Smooth muscle cell (in vitro differentiated cells): ENCODE results near the gene MIS12. TPM values are rescaled to one million over a fixed set of nuclear protein-coding genes. Genes with fewer than 3 reads are reported as not detected.
A peak's percentile ranks its signal among the peaks of the same experiment; 100 is the strongest.

Experiments used
- DNase-seq: peaks from one replicate; lab custom pipeline; 2025; ENCODE audit not compliant: unreplicated experiment; lab: John Stamatoyannopoulos, UW
- H2AFZ ChIP-seq: fragments of 200-600 bp; sonication (generic); 2 replicates; pipeline ENCODE4 v1.6.0; 2016; ENCODE audit warnings: antibody characterized with exemption, low read depth, mild to moderate bottlenecking
- H3F3A ChIP-seq: fragments of 200-600 bp; sonication (generic); 2 replicates; pipeline ENCODE4 v1.6.0; 2017; ENCODE audit warnings: antibody characterized with exemption, low read depth
- H3K27ac ChIP-seq: fragments of 200-600 bp; sonication (generic); 2 replicates; pipeline ENCODE4 v1.5.1; 2016; ENCODE audit warnings: low read depth, mild to moderate bottlenecking
- H3K27me3 ChIP-seq: fragments of 200-600 bp; sonication (generic); 2 replicates; pipeline ENCODE4 v1.6.1; 2016; ENCODE audit warnings: low read depth, mild to moderate bottlenecking
- H3K36me3 ChIP-seq: fragments of 200-600 bp; sonication (generic); 2 replicates; pipeline ENCODE4 v1.5.1; 2016; ENCODE audit warnings: low read depth
- H3K4me1 ChIP-seq: fragments of 200-600 bp; sonication (generic); 2 replicates; pipeline ENCODE4 v1.5.1; 2016; ENCODE audit warnings: low read depth
- H3K4me2 ChIP-seq: fragments of 200-600 bp; sonication (generic); 2 replicates; pipeline ENCODE4 v1.6.0; 2016; ENCODE audit warnings: mild to moderate bottlenecking
- H3K4me3 ChIP-seq: fragments of 200-600 bp; sonication (generic); 2 replicates; pipeline ENCODE4 v1.5.1; 2016; ENCODE audit warnings: mild to moderate bottlenecking
- H3K79me2 ChIP-seq: fragments of 200-600 bp; sonication (generic); 2 replicates; pipeline ENCODE4 v1.6.0; 2016; ENCODE audit warnings: low read depth, mild to moderate bottlenecking
- H3K9ac ChIP-seq: fragments of 200-600 bp; sonication (generic); 2 replicates; pipeline ENCODE4 v1.6.0; 2016; ENCODE audit warnings: low read depth
- H3K9me3 ChIP-seq: fragments of 200-600 bp; sonication (generic); replicated peaks from 2 replicates; pipeline ENCODE4 v1.5.1; 2016; ENCODE audit warnings: low read depth
- H4K20me1 ChIP-seq: fragments of 200-600 bp; sonication (generic); 2 replicates; pipeline ENCODE4 v1.6.0; 2016; ENCODE audit warnings: low read depth
- WGBS: methylation state at CpG from one replicate; pipeline ENCODE4 v1.1.7; 2016; ENCODE audit warnings: low lambda C conversion rate; 5-methylcytosine and 5-hydroxymethylcytosine counted together
- polyA plus RNA-seq: library from polyadenylated mRNA; unstranded; fragments of >200 nt; fragmentation: Nextera tagmentation; extraction: Ambion mirVana; gene quantifications from 2 replicates; pipeline ENCODE4 v1.2.1, GENCODE V29; 2016
- total RNA-seq: library from RNA; depleted of rRNA; stranded (reverse); fragments of >200 nt; gene quantifications from 2 replicates; pipeline ENCODE4 v1.2.3, GENCODE V29; 2014
- TF ChIP-seq, protein P1 (sequence below): fragments of 200-600 bp; sonication (generic); IDR thresholded peaks from 2 replicates; pipeline ENCODE4 v1.5.1; 2017; ENCODE audit warnings: borderline replicate concordance, mild to moderate bottlenecking, antibody characterized with exemption; ENCODE audit not compliant: insufficient read depth, poor library complexity, severe bottlenecking

Gene MIS12, protein sequence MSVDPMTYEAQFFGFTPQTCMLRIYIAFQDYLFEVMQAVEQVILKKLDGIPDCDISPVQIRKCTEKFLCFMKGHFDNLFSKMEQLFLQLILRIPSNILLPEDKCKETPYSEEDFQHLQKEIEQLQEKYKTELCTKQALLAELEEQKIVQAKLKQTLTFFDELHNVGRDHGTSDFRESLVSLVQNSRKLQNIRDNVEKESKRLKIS
- 22.5 and 23.3 TPM in 2 replicates for total RNA-seq
- 14.8 and 21.6 TPM in 2 replicates for polyA plus RNA-seq

DNA sequence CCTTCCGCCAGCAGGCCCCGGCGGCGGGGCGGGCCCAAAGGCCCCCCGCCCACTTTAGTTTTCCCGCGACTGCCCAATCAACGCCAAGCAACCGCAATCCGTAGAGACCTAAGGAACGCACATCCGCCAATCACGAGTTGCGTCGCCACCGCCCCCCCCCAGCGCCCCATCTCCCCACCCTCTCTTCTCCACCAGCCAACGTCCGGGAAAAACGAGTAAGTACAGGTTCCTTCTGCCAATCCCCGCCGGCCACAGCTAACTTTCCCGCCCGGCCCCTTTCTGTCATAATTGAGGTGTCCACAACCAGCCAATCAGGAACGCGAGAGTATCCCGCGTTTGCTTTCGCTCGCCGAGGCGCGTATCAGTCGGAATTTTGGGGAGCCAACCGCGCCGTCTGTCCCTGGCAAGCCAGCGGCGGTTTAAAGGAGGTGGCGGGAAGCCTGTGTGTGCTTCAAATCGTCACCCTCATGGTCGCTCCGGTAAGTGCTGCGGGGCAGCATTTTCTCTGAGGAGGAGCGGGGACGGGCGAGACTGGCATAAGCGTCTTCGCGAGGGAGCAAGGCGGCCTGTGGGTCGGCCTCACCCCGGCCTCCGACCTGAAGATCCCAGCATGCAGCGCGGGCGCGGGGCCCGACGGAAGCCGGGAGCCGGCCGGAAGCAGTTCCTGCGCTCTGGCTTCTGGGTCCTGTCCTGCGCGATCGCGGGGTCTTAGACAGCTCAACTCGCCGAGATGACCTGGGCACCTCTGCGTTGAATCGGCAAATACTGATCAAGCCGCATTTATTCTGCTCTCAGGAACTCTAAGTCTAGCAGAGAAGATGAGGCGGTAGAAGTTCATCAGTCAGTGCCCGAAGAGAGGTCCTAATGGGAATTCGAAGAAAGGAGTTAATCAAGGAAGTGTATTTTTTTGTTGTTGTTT, at the start of gene MIS12:
Gene MIS12, plus strand, starts transcription at position 361 of the 919 bp plus-strand sequence. CDS start 2,297 bp downstream, outside the sequence.
- 1% methylated on average over 63 of the region's 77 CpGs for WGBS
- TF ChIP-seq, protein P1, sequence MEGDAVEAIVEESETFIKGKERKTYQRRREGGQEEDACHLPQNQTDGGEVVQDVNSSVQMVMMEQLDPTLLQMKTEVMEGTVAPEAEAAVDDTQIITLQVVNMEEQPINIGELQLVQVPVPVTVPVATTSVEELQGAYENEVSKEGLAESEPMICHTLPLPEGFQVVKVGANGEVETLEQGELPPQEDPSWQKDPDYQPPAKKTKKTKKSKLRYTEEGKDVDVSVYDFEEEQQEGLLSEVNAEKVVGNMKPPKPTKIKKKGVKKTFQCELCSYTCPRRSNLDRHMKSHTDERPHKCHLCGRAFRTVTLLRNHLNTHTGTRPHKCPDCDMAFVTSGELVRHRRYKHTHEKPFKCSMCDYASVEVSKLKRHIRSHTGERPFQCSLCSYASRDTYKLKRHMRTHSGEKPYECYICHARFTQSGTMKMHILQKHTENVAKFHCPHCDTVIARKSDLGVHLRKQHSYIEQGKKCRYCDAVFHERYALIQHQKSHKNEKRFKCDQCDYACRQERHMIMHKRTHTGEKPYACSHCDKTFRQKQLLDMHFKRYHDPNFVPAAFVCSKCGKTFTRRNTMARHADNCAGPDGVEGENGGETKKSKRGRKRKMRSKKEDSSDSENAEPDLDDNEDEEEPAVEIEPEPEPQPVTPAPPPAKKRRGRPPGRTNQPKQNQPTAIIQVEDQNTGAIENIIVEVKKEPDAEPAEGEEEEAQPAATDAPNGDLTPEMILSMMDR = no peak
- Histone ChIP-seq H3K79me2 (peaks cover 63% of the 10 kb centered on the region), H3F3A (peaks cover 12% of the 10 kb centered on the region), H3K4me2 (peak within 1 kb of the TSS; percentile 92), H3K9ac (peak within 1 kb of the TSS; percentile 95), H3K27me3 (no peaks in the 10 kb centered on the region), H3K27ac (peak within 1 kb of the TSS; percentile 98), H3K4me1 (peaks cover 18% of the 10 kb centered on the region), H3K36me3 (peaks cover 3% of the 10 kb centered on the region), H2AFZ (peak within 1 kb of the TSS; percentile 84), H4K20me1 (no peaks in the 10 kb centered on the region), H3K9me3 (no peaks in the 10 kb centered on the region), H3K4me3 (peak within 1 kb of the TSS; percentile 98)
- DNase-seq = peak; percentile 93

GRCh38 chr17:5437721-5438317, 48.5 kb upstream of the MIS12 start:
- Histone ChIP-seq H3K36me3 (peaks cover 9% of the 10 kb centered on the region), H3K79me2 (peaks cover 31% of the 10 kb centered on the region), H3K9ac (peak overlapping the region; percentile 75), H3F3A (peaks cover 8% of the 10 kb centered on the region), H3K9me3 (no peaks in the 10 kb centered on the region), H3K4me2 (peak overlapping the region; percentile 95), H3K4me3 (peak overlapping the region; percentile 93), H2AFZ (peak overlapping the region; percentile 92), H3K27me3 (no peaks in the 10 kb centered on the region), H3K4me1 (peaks cover 8% of the 10 kb centered on the region), H3K27ac (peak overlapping the region; percentile 53), H4K20me1 (no peaks in the 10 kb centered on the region)
- 72% methylated on average over 5 of the region's 5 CpGs for WGBS
- TF ChIP-seq, protein P1 = no peak
- DNase-seq = no peak

GRCh38 chr17:5438716-5439445, 47.5 kb upstream of the MIS12 start, which contains the start of gene C1QBP:
C1QBP (minus strand) TSS chr17:5439155; CDS start chr17:5439073, 82 bp downstream.
- Histone ChIP-seq H3F3A (no peaks in the 10 kb centered on the region), H3K4me3 (peak within 1 kb of the TSS; percentile 93), H3K36me3 (peaks cover 3% of the 10 kb centered on the region), H3K79me2 (peaks cover 31% of the 10 kb centered on the region), H3K4me2 (peak within 1 kb of the TSS; percentile 95), H3K9ac (peak within 1 kb of the TSS; percentile 75), H3K9me3 (no peaks in the 10 kb centered on the region), H3K4me1 (peaks cover 8% of the 10 kb centered on the region), H3K27me3 (no peaks in the 10 kb centered on the region), H4K20me1 (no peaks in the 10 kb centered on the region), H3K27ac (peak within 1 kb of the TSS; percentile 53), H2AFZ (peak within 1 kb of the TSS; percentile 92)
- 2% methylated on average over 73 of the region's 75 CpGs for WGBS
- peak; percentile 79 for DNase-seq
- TF ChIP-seq, protein P1 = peak; percentile 96
